HG02763 (cell line): Measurements from ENCODE around the gene CPPED1.
"Not testable (repeated sequence)": the region's sequence is repeated elsewhere in the genome, so short reads cannot be mapped to it uniquely, and the experiment has no call there.

ENCODE experiments used
- ATAC-seq: cut with Tn5 transposase; IDR thresholded peaks from one replicate; pipeline ENCODE4 v1.9.1; 2021; ENCODE audit warnings: mild to moderate bottlenecking, moderate library complexity; ENCODE audit not compliant: unreplicated experiment

CPPED1 gene

DNA sequence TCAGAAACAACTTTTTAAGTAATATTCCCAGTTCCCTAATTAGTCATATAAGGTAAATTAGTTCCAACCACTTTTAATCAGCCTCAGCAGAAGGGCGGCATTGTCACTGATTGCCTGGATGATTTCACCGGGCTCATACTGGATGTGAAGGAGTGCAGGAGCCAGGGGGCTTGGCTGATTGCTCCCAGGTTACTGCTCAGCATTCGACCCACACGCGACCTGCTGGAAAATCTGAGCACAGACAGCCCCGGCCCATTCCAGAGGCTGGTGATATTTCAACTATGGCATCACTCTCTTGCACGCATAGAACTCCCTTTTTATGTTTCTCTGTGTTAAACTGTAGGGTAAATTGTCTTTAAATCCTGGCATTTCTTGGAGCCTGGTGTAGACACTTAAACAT lies 34.2 kb downstream of the CPPED1 start:
- no peak for ATAC-seq

GRCh38 chr16:12767897-12768296 lies 35.8 kb downstream of the CPPED1 start:
- no peak for ATAC-seq

- no peak for ATAC-seq
These were observed 36.8 kb downstream of the CPPED1 start for GRCh38 chr16:12766853-12767252.

DNA sequence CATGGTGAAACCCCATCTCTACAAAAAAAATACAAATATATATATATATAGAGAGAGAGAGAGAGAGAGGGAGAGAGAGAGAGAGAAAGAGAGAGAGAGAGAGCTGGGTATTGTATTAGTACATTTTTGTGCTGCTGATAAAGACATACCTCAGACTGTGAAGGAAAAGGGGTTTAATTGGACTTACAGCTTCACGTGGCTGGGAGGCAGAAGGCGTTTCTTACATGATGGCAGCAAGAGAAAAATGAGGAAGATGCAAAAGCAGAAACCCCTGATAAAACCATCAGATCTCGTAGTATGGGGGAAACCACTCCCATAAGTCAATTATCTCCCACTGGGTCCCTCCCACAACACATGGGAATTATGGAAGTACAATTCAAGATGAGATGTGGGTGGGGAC lies 37.5 kb downstream of the CPPED1 start:
- not testable (repeated sequence) for ATAC-seq

GRCh38 chr16:12764813-12765488 lies 38.7 kb downstream of the CPPED1 start:
- no peak for ATAC-seq

GRCh38 chr16:12763517-12763916 lies 40.2 kb downstream of the CPPED1 start:
- ATAC-seq, result no peak

DNA sequence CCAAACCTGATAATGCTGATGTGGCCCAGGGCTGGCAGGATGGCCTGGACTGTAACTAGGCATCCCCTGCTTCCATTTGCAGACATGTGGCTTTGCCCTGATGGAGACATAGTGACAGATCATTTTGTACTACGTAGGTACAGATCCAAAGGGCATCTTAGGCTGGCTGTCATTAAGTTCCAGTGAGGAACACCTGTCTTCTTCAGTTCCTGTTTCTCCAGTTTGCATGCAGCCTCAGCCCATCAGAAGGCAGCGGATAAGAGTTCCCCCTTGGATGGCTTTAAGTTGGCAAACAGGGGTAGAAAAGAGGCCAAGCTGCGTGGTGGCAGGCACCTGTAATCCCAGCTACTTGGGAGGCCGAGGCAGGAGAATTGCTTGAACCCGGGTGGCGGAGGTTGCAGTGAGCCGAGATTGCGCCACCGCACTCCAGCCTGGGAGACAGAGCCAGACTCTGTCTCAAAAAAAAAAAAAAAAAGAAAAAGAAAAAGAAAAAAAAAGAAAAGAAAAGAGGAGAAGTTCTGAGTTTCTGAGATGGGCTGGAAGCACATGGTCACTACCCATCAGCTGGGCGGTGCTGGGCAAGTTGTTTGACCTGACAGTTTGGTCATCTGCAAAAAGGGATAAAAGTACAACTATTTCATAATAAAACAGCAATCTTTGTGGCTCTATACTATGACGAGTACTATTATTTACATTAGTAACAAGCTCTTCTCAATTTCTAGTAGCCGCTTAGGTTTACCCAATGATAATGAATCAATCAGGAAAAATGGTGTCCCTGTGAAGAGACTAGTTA lies 42.7 kb downstream of the CPPED1 start:
- no peak for ATAC-seq

- ATAC-seq, result no peak
These were observed 44.8 kb downstream of the CPPED1 start for GRCh38 chr16:12758670-12759558.

GRCh38 chr16:12758031-12758669 lies 45.5 kb downstream of the CPPED1 start:
- no peak for ATAC-seq

- ATAC-seq, result no peak
These were observed 46.1 kb downstream of the CPPED1 start for GRCh38 chr16:12757546-12757945.

DNA sequence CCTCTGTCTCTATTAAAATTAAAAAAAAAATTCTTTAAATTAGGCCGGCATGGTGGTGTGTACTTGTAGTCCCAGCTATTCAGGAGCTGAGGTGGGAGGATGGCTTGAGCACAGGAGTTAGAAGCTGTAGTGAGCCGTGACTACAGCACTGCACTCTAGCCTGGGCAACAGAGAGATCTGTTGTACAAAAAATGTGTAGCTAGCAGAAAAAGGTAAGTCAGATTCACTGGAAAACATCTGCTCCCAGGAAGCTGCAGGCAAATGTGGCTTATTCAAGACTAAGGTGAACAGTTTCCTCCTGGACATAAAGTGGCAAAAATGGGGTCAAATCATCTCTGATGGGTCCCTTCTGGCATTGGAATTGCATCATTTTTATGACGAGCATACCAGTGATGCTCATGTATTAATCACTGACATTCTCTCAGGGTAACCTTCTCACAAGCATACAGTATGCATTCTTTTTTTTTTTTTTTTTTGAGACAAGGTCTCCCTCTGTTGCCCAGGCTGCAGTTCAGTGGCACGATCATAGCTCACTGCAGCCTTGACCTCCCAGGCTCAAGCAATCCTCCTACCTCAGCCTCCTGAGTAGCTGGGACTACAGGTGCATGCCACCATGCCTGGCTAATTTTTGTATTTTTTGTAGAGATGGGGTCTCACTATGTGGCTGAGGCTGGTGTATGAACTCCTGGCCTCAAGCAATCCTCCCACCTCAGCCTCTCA lies 48.7 kb downstream of the CPPED1 start:
- ATAC-seq, result no peak

- no peak for ATAC-seq
These were observed 50.3 kb downstream of the CPPED1 start for GRCh38 chr16:12753203-12754023.

DNA sequence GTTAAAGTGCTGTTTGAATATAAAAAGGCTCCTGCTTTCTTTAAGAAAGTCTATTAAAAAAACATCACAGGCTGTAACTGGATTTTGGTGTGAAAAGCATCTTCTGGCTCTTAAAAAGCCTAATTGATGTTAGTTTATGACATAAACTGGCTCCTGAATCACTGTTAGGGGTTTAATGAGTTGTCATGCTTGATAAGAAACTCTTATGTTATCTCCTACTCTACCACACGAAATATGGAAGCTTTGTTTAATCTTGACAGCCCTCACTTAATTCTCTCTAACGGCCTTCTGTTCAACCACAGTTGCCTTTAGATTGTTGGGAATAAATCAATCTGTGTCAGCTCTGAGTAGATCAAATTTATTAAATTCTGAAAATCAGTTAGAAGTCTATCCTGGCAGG lies 51.5 kb downstream of the CPPED1 start:
- ATAC-seq, result no peak

DNA sequence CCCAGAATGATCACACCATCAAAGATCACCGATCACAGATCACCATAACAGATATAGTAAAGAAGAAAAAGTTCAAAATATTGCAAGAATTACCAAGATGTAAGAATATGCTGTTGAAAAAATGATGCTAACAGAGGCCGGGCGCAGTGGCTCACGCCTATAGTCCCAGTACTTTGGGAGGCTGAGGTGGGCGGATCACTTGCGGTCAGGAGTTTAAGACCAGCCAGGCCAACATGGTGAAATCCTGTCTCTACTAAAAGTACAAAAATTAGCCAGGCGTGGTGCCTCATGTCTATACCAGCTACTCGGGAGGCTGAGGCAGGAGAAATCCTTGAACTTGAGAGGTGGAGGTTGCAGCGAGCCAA lies 53.2 kb downstream of the CPPED1 start:
- no peak for ATAC-seq

- ATAC-seq, result no peak
These were observed 54.6 kb downstream of the CPPED1 start for GRCh38 chr16:12749076-12749475.

DNA sequence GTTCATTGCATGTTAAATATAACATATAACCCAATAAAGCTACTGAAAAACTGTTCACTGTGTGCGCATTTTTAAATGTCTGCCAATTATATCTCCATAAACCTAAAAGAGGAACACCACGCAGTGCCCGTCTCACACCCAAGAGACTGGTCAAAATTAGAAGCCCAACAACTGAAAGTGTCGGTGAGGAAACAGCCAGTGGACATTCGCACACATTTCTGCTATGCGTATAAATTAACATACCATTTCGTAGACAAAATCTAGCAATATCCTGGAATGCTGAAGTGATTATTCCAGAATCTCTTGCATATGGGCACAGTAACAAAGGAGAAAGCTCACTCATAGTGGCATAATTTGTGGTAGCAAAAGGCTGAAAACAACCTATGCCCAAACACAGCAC lies 55.9 kb downstream of the CPPED1 start:
- ATAC-seq, result no peak

DNA sequence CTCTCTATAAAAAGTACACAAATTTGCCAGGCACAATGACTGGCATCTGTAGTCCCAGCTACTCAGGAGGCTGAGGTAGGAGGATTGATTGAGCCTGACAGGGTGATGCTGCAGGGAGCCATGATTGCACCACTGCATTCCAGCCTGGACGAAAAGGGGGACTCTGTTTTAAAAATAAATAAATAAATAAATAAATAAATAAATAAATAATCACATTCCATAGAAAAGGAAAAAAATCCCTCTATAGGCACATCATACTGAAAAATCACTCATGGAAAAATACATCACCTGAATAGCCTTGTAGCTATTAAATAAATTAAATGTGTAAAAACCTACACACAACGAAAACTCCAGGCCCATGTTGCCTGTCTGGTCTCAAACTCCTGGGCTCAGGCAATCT lies 56.4 kb downstream of the CPPED1 start:
- ATAC-seq, result no peak

- ATAC-seq, result no peak
These were observed 58.8 kb downstream of the CPPED1 start for GRCh38 chr16:12744860-12745259.

DNA sequence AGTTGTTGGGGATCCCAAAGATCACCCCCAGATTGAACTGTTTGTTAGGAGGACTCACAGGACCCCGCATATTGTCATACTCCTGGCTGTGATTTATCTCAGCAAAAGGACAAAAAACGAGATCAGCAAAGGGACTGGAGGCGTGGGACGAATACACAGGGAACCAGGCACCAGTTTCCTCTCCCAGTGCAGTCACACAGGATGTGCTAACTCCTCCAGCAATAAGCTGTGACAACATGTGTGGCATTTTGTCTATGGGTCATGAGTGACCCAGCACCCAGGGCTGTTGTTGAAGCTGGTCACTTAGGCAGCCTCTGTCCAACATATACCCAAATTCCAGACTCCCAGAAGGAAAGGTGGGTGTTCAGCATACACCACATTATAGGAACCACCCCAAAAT lies 60.9 kb downstream of the CPPED1 start:
- no peak for ATAC-seq
